Islet of Langerhans (tissue), 1 donor: ENCODE measurements around the gene DENND2C.

Experiments
- FAIRE-seq: peaks from one replicate; lab custom pipeline; 2011; peaks lifted over from hg19 to GRCh38; lab: Jason Lieb, UNC

Gene DENND2C

DNA sequence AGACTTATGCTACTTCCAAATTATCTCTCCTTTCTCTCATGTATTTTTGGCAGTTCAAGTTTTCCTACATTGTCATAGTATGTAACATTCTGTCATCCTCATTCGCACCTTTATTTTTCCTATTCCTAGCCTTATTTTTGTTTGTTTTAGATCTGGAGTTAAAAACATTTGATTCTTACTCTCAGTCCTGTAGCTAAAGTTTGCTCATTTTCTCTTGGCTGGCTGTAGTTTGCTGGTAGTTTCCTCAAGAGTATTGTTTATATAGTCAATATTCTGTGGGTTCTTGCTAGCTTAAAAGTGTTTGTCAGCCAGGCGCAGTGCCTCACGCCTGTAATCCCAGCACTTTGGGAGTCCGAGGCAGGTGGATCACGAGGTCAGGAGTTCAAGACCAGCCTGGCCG lies 129.0 kb downstream of the DENND2C start:
- FAIRE-seq: no peak

DNA sequence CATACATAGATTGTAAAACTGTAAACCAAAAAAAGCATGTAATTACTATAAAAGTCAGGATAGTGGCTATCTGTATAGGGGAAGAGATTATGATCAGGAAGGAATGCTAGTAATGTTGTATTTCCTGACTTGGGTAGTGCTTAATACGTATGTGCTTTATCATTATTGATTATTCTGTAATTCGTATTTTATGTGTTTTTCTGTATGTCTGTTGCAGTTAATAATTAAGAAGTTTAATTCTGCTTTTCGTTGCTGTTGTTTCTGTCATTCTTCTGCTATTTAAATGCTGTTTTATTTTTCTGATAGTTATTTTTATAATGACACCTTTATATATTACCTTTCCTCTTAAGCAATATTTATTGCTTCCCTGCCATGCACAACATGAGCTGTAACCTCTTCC lies 129.6 kb downstream of the DENND2C start:
- no peak for FAIRE-seq

DNA sequence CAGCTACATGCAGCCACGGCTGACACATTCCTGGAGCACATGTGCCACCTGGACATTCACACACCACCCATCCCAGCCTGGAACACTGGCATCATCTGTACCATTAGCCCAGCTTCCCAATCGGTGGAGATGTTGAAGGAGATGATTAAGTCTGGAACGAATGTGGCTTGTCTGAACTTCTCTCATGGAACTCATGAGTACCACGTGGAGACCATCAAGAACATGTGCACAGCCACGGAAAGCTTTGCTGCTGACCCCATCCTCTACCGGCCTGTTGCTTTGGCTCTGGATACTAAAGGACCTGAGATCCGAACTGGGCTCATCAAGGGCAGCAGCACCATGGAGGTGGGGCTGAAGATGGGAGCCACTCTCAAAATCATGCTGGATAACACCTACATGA lies 133.8 kb downstream of the DENND2C start:
- FAIRE-seq: no peak

DNA sequence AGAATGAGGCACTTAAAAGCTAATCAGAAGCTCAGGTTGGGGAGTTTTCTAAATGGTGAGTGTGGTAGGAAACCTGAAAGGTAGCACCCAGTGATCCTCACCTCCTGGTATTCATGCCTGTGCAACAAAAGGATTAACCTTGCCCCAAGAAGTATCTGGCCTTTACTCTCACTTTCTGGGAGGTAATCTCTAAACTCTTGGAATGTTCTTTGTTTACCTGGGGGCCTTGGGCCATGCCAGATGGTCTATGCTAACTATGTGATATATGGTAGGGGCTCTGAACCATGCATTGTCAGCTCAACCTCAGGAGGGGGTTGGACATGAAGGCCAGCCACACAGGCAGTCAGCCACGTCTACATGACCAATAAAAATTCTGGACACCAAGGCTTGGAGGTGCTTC lies 134.4 kb downstream of the DENND2C start:
- FAIRE-seq: no peak
